ENCODE measurements around the gene FAS. TPM values are rescaled to one million over a fixed set of nuclear protein-coding genes. Genes with fewer than 3 reads are reported as not detected.

The FAS gene
- total and polyA plus RNA-seq, 12 donors: 2.5 to 10.1 (median 3.7) TPM

DNA sequence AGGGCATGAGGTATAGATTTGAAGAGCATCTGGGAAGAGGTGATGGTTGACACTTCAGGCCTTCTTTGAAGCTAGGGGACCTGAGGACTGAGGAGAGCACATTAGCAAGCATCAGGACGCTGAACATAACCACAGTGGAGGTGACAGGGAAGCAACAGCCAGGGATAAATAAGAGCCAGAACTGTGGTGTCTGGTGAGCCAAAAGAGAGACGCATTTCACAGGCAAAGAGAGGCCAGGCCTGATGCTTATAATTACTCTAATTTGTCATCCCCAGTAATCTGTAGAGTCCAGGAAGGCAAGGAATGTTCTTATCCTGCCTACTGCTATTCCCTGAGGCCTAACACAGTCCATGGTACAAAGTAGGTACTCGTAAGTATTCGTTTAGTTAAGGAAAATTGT, 10.4 kb upstream of the FAS start:
- DNase-seq (no peak), ATAC-seq (peak in 6 of 8 donors; percentile 16 to 48 (median 30))
- intact Hi-C loops (cut with DNase I): loop anchor here in 2 of 10 donors (10.0 kb wide), 1 partner anchor 145 kb away; no protein-coding TSS in a partner anchor
- H3K4me3 ChIP-seq: no peak overlapping the region
- peaks cover 0 to 7% (median 0%) of the 10 kb centered on the region in 9 donors for H3K36me3 ChIP-seq
- peaks cover 0 to 68% (median 48%) of the 10 kb centered on the region in 9 donors for H3K4me1 ChIP-seq
- no peaks in the 10 kb centered on the region for H3K27me3 ChIP-seq
- H3K9me3 ChIP-seq: no peaks in the 10 kb centered on the region
- WGBS, 2 donors: 58 to 69% methylated on average over 4 of the region's 4 CpGs
- no peak for TF ChIP-seq CTCF (IDR thresholded peaks at IDR 0.05)
- H3K27ac ChIP-seq: peak overlapping the region in 9 of 10 donors; percentile 17 to 78 (median 68)

- H3K9me3 ChIP-seq: no peaks in the 10 kb centered on the region
- DNase-seq (no peak), ATAC-seq (peak in 6 of 8 donors; percentile 18 to 57 (median 36))
- 60 to 81% methylated on average over 4 of the region's 4 CpGs for WGBS, 2 donors
- no peaks in the 10 kb centered on the region for H3K27me3 ChIP-seq
- H3K36me3 ChIP-seq: peaks cover 0 to 7% (median 0%) of the 10 kb centered on the region in 9 donors
- intact Hi-C loops (cut with DNase I): loop anchor here in 2 of 10 donors (10.0 kb wide), 1 partner anchor 146 kb away; no protein-coding TSS in a partner anchor
- no peak overlapping the region for H3K4me3 ChIP-seq
- H3K4me1 ChIP-seq: peaks cover 0 to 69% (median 48%) of the 10 kb centered on the region in 9 donors
- H3K27ac ChIP-seq: peak overlapping the region in 9 of 10 donors; percentile 17 to 78 (median 68)
- TF ChIP-seq CTCF (IDR thresholded peaks at IDR 0.05): no peak
Measured at GRCh38 chr10:88980800-88981199, 9.8 kb upstream of the FAS start.

- intact Hi-C loops (cut with DNase I): loop anchor here in 2 of 10 donors (10.0 kb wide), 1 partner anchor 147 kb away; no protein-coding TSS in a partner anchor
- H3K4me3 ChIP-seq: no peak overlapping the region
- ATAC-seq (peak in 3 of 8 donors; percentile 8 to 26 (median 16)), DNase-seq (no peak)
- peaks cover 0 to 71% (median 48%) of the 10 kb centered on the region in 9 donors for H3K4me1 ChIP-seq
- no peaks in the 10 kb centered on the region for H3K27me3 ChIP-seq
- H3K9me3 ChIP-seq: peaks cover 0 to under 1% (median 0%) of the 10 kb centered on the region in 11 donors
- H3K36me3 ChIP-seq: peaks cover 0 to 7% (median 0%) of the 10 kb centered on the region in 9 donors
- WGBS, 2 donors: 55 to 76% methylated on average over 5 of the region's 5 CpGs
- TF ChIP-seq CTCF (IDR thresholded peaks at IDR 0.05): no peak
- peak overlapping the region in 9 of 10 donors; percentile 0 to 78 (median 68) for H3K27ac ChIP-seq
Measured at GRCh38 chr10:88981435-88981834, 9.2 kb upstream of the FAS start.

GRCh38 chr10:88982366-88982765, 8.2 kb upstream of the FAS start:
- ATAC-seq (peak in 3 of 8 donors; percentile 40 to 54 (median 41)), DNase-seq (no peak)
- peak overlapping the region in 9 of 10 donors; percentile 0 to 78 (median 68) for H3K27ac ChIP-seq
- peaks cover 0 to 7% (median 0%) of the 10 kb centered on the region in 9 donors for H3K36me3 ChIP-seq
- no peak overlapping the region for H3K4me3 ChIP-seq
- no peak for TF ChIP-seq CTCF (IDR thresholded peaks at IDR 0.05)
- peaks cover 0 to 78% (median 48%) of the 10 kb centered on the region in 9 donors for H3K4me1 ChIP-seq
- intact Hi-C loops (cut with DNase I): loop anchor here in 2 of 10 donors (10.0 kb wide), 1 partner anchor 148 kb away; no protein-coding TSS in a partner anchor
- 78 to 81% methylated on average over 2 of the region's 2 CpGs for WGBS, 2 donors
- no peaks in the 10 kb centered on the region for H3K27me3 ChIP-seq
- peaks cover 0 to 5% (median 0%) of the 10 kb centered on the region in 11 donors for H3K9me3 ChIP-seq

Measured in heart right ventricle (tissue), 16 donors.